Right atrium auricular region (tissue), 2 donors: Measurements from ENCODE around the gene SLC4A7. TPM values are rescaled to one million over a fixed set of nuclear protein-coding genes. Genes with fewer than 3 reads are reported as not detected.

Experiments
- DNase-seq: peaks from one replicate; pipeline ENCODE4 v3.0.0-alpha.2; 2019; ENCODE audit warnings: low spot score
- H3K27ac ChIP-seq, 2 donors: fragments of 200-600 bp; sonication (generic); 1 replicate in 1 of 2; 2 replicates in 1 of 2; pipeline ENCODE4 v1.5.1; 2016 to 2019
- H3K27me3 ChIP-seq, 2 donors: fragments of 200-600 bp; sonication (generic); one replicate each; pipeline versions ENCODE4 v1.5.1 to v1.6.0; 2017 to 2019
- H3K36me3 ChIP-seq: fragments of 200-600 bp; sonication (generic); one replicate; pipeline ENCODE4 v1.5.1; 2016
- H3K4me1 ChIP-seq, 2 donors: fragments of 200-600 bp; sonication (generic); one replicate each; pipeline versions ENCODE4 v1.5.1 to v1.6.0; 2017 to 2019
- H3K4me3 ChIP-seq, 2 donors: fragments of 200-600 bp; sonication (generic); 1 replicate in 1 of 2; 2 replicates in 1 of 2; pipeline ENCODE4 v1.5.1; 2017 to 2019; ENCODE audit warnings: mild to moderate bottlenecking in 1 of 2, moderate library complexity in 1 of 2
- H3K9me3 ChIP-seq, 2 donors: fragments of 200-600 bp; sonication (generic); one replicate each; pipeline ENCODE4 v1.5.1; 2019
- CTCF ChIP-seq, 2 donors: fragments of 200-600 bp; sonication (generic); IDR thresholded peaks; one replicate each; pipeline ENCODE4 v1.5.1; 2019; ENCODE audit warnings: antibody characterized with exemption in 2 of 2
- total RNA-seq, 2 donors: library from RNA; depleted of rRNA; stranded (reverse); fragments of >200 nt; gene quantifications; one replicate each; pipeline ENCODE4 v1.1.0, GENCODE V29; 2016

Gene SLC4A7
- total RNA-seq, 2 donors from 2014 or later: 14.4 to 25.6 TPM

GRCh38 chr3:27387625-27388024 is 96.6 kb downstream of the SLC4A7 start:
- no peak overlapping the region for H3K27ac ChIP-seq
- H3K4me1 ChIP-seq: no peaks in the 10 kb centered on the region
- peaks cover 52% of the 10 kb centered on the region for H3K36me3 ChIP-seq
- no peak overlapping the region for H3K4me3 ChIP-seq
- TF ChIP-seq CTCF (IDR thresholded peaks at IDR 0.05): no peak
- DNase-seq: no peak
- H3K27me3 ChIP-seq: no peaks in the 10 kb centered on the region
- H3K9me3 ChIP-seq: no peaks in the 10 kb centered on the region

DNA sequence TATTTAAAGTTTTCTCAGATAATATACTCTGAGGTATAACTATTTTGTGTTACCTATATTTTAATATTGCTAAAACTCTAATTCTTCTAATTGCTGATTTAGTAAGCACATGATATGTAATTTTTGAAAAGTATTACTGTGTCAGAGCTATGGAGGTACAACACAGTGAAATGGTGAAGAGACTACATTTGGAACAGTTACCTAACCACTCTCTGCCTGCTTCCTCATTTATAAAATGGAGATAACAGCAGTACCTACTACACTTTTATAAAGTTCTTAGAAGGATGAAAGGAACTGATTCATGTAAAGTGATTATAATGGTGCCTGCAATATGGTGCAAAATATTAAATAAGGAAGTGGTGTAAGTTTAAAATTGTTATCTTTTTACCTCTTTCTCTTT is 98.7 kb downstream of the SLC4A7 start:
- Histone ChIP-seq H3K4me3 (no peak overlapping the region), H3K27me3 (no peaks in the 10 kb centered on the region), H3K9me3 (no peaks in the 10 kb centered on the region), H3K27ac (no peak overlapping the region), H3K36me3 (peaks cover 42% of the 10 kb centered on the region), H3K4me1 (no peaks in the 10 kb centered on the region)
- DNase-seq: no peak
- TF ChIP-seq CTCF (IDR thresholded peaks at IDR 0.05): no peak

DNA sequence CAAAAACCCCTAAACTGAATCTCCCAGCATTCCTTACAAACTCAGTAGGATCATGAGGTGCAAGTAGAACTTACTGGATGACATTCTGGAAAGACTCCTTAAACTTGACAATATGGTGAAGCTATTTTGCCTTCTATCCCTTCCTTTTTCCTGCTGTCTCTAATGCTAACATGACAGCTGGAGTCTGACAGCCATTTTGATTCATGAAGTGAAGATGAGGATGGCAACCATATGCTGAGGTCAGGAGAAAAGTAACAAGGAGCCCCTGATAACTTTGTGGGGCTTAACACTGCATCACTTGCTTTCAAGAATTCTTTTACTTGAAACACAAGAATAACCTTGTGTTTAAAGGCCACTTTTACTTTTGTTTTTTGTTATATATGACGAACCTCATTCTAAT is 100.0 kb downstream of the SLC4A7 start:
- TF ChIP-seq CTCF (IDR thresholded peaks at IDR 0.05): no peak
- Histone ChIP-seq H3K27me3 (no peaks in the 10 kb centered on the region), H3K4me1 (no peaks in the 10 kb centered on the region), H3K9me3 (no peaks in the 10 kb centered on the region), H3K27ac (no peak overlapping the region), H3K4me3 (no peak overlapping the region), H3K36me3 (peaks cover 37% of the 10 kb centered on the region)
- no peak for DNase-seq

DNA sequence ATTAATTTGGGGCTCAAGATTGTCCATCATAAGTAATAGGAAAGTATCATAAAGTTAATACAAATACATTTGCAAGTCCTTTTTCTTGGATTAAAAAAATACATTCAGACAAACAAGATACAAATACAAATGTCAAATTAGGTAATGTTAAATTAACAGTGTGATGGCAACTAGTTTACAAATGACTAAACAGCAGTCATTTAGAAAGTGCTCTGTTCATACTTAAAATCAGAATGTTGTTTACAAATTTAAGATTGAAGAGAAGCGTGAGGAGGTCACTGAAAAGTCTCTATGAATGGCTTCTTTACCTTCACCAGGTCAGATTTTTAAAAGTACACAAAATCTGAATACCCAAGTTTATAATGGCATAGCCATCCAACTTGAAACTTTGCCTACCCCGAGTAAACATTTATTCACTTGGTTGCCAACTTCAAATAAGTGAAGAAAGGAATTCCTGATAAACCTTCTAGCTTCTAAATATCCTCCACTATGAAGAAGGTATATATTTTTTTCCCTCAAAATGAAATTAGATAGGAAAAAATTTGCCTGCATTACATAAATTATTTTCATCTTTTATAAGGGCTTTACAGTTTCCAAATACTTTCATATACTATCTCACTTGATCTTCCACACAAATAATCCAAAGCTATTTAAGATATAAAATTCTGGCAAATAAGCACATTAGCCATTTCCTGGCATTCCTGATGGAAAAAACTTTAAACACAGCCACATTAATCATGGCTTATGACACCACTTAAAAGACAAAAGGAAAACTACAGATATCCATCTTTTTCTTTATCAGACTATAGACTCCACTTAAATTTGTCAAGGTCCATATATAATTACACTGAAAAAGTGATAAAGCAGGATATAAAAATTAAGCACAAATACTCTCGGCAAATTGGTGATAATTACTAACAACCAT is 103.5 kb downstream of the SLC4A7 start:
- no peak overlapping the region for H3K4me3 ChIP-seq
- H3K36me3 ChIP-seq: peaks cover 27% of the 10 kb centered on the region
- H3K27ac ChIP-seq: no peak overlapping the region
- H3K4me1 ChIP-seq: no peaks in the 10 kb centered on the region
- H3K27me3 ChIP-seq: no peaks in the 10 kb centered on the region
- H3K9me3 ChIP-seq: no peaks in the 10 kb centered on the region
- TF ChIP-seq CTCF (IDR thresholded peaks at IDR 0.05): no peak
- no peak for DNase-seq

DNA sequence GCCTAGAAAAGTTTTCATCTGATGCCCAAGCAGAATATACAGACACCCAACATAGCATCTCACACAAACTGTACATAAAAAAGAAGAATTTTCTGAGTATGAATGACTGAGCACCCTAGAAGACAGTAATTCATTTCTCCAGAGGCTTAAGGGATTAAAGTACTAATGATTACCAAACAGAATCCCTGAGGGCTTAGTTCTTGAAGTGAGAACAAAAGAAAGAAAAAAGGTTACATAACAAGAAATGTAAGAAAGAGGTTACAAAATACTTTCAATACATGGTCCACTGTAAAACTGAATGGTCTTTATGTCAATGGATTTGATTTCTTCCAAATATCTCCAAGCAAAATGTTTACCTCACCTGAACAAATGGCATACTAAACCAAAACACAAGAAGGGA is 105.9 kb downstream of the SLC4A7 start:
- DNase-seq: no peak
- no peak overlapping the region for H3K27ac ChIP-seq
- no peaks in the 10 kb centered on the region for H3K9me3 ChIP-seq
- H3K4me3 ChIP-seq: no peak overlapping the region
- no peaks in the 10 kb centered on the region for H3K27me3 ChIP-seq
- no peak for TF ChIP-seq CTCF (IDR thresholded peaks at IDR 0.05)
- no peaks in the 10 kb centered on the region for H3K4me1 ChIP-seq
- H3K36me3 ChIP-seq: peaks cover 10% of the 10 kb centered on the region
